HepG2 (cell line): Measurements from ENCODE around the gene MAJIN. TPM values are rescaled to one million over a fixed set of nuclear protein-coding genes. Genes with fewer than 3 reads are reported as not detected.

Experiments used
- MED1 ChIP-seq: sonication (generic); formaldehyde crosslinking; IDR thresholded peaks from 2 replicates; pipeline ENCODE4 v1.4.0; 2020; ENCODE audit warnings: missing genetic modification reagents
- MEIS2 ChIP-seq: sonication (generic); formaldehyde crosslinking; IDR thresholded peaks from 2 replicates; pipeline ENCODE4 v1.9.0; 2021; ENCODE audit warnings: mild to moderate bottlenecking, missing genetic modification reagents
- SSRP1 ChIP-seq: IDR thresholded peaks from 2 replicates; pipeline ENCODE4 v1.6.1; 2016; ENCODE audit warnings: control low read depth
- THYN1 ChIP-seq: sonication (generic); formaldehyde crosslinking; IDR thresholded peaks from 2 replicates; pipeline ENCODE4 v1.8.1; 2023; ENCODE audit warnings: low read depth, mild to moderate bottlenecking, moderate library complexity, missing genetic modification reagents, borderline replicate concordance
- ZBTB49 ChIP-seq: sonication (generic); formaldehyde crosslinking; IDR thresholded peaks from 2 replicates; pipeline ENCODE4 v1.4.0; 2020; ENCODE audit warnings: missing genetic modification reagents, borderline replicate concordance
- ZMAT5 ChIP-seq: sonication (generic); formaldehyde crosslinking; IDR thresholded peaks from 2 replicates; pipeline ENCODE4 v1.5.0; 2020; ENCODE audit warnings: mild to moderate bottlenecking, low read depth, missing genetic modification reagents, borderline replicate concordance
- ZNF142 ChIP-seq: sonication (generic); formaldehyde crosslinking; IDR thresholded peaks from 2 replicates; pipeline ENCODE4 v1.4.0; 2020; ENCODE audit warnings: missing genetic modification reagents
- ZNF225 ChIP-seq: sonication (generic); formaldehyde crosslinking; IDR thresholded peaks from 2 replicates; pipeline ENCODE4 v1.4.0; 2020; ENCODE audit warnings: mild to moderate bottlenecking, missing genetic modification reagents
- ZNF33B ChIP-seq: sonication (generic); formaldehyde crosslinking; IDR thresholded peaks from 2 replicates; pipeline ENCODE4 v1.5.1; 2020; ENCODE audit warnings: mild to moderate bottlenecking, missing genetic modification reagents
- ZNF597 ChIP-seq: sonication (generic); formaldehyde crosslinking; IDR thresholded peaks from 2 replicates; pipeline ENCODE4 v1.5.0; 2020; ENCODE audit warnings: missing genetic modification reagents
- ZNF691 ChIP-seq: sonication (generic); formaldehyde crosslinking; IDR thresholded peaks from 2 replicates; pipeline ENCODE4 v1.4.0; 2020; ENCODE audit warnings: missing genetic modification reagents, low read depth, mild to moderate bottlenecking, borderline replicate concordance
- ZNF883 ChIP-seq: sonication (generic); formaldehyde crosslinking; IDR thresholded peaks from 2 replicates; pipeline ENCODE4 v1.5.1; 2020; ENCODE audit warnings: mild to moderate bottlenecking, missing genetic modification reagents; ENCODE audit errors: not compliant biosample characterization
- polyA plus RNA-seq, 8 experiments: library from polyadenylated mRNA; depleted of rRNA in 3 of 8; stranded (reverse) in 7 of 8; unstranded in 1 of 8; fragments of >200 nt; fragmentation: Illumina TruSeq in 4 of 8; extraction: Trizol in 4 of 8; gene quantifications; 2 replicates each; pipeline versions ENCODE4 v1.2.1 to v1.2.3, GENCODE V29; 2011 to 2016; ENCODE audit warnings: low read depth in 4 of 8, missing spikeins in 1 of 8, mixed read lengths in 1 of 8; ENCODE audit not compliant: insufficient read depth in 1 of 8
- total RNA-seq, 5 experiments: library from RNA; depleted of rRNA; stranded (reverse); fragments of >200 nt; fragmentation: Illumina TruSeq; extraction: Trizol; gene quantifications; 2 replicates each; pipeline ENCODE4 v1.2.3, GENCODE V29; 2016; ENCODE audit warnings: low read depth in 1 of 5

MAJIN gene
- total and polyA plus RNA-seq, 2 of the 13 experiments (the other 11 are each of a cell fraction or from before 2014, with no cell fraction given), result not detected

GRCh38 chr11:64893194-64894069, 78.5 kb downstream of the MAJIN start (continued):
- TF ChIP-seq ZMAT5 (CRISPR knock-in tag), result no peak
- no peak for TF ChIP-seq SSRP1
- TF ChIP-seq ZNF883 (CRISPR knock-in tag), result no peak
- TF ChIP-seq THYN1 (CRISPR knock-in tag), result peak; percentile 54; the same call in 1 of the 2 replicates
- no peak for TF ChIP-seq ZNF597
- TF ChIP-seq ZBTB49 (CRISPR knock-in tag), result no peak
- 0 out of 2 replicates have a peak, but pooled peaks have one; percentile 33 for TF ChIP-seq ZNF33B (CRISPR knock-in tag)
- peak; percentile 89 for TF ChIP-seq MED1 (CRISPR knock-in tag)
- TF ChIP-seq ZNF225 (CRISPR knock-in tag), result peak; percentile 2; the same call in 1 of the 2 replicates
- 0 out of 2 replicates have a peak, but pooled peaks have one; percentile 63 for TF ChIP-seq MEIS2
- no peak for TF ChIP-seq ZNF142
- TF ChIP-seq ZNF691, result no peak; the same call in 1 of the 2 replicates
